Upper lobe of right lung (tissue), 1 donor: ENCODE results near the gene PLIN1. TPM values are rescaled to one million over a fixed set of nuclear protein-coding genes. Genes with fewer than 3 reads are reported as not detected.

Source experiments
- ATAC-seq: fragments of 200-7000 bp; cut with Tn5 transposase; one replicate; pipeline ENCODE4 v1.9.1; 2020; ENCODE audit warnings: mild to moderate bottlenecking, moderate library complexity
- DNase-seq: peaks from one replicate; pipeline ENCODE4 v3.0.0-alpha.2; 2020
- H3K27ac ChIP-seq: fragments of 200-600 bp; one replicate; pipeline ENCODE4 v1.8.0; 2022
- H3K27me3 ChIP-seq: fragments of 200-600 bp; one replicate; pipeline ENCODE4 v1.8.0; 2022; ENCODE audit warnings: mild to moderate bottlenecking
- H3K36me3 ChIP-seq: fragments of 200-600 bp; one replicate; pipeline ENCODE4 v1.8.0; 2022
- H3K4me1 ChIP-seq: fragments of 200-600 bp; one replicate; pipeline ENCODE4 v1.8.0; 2022
- H3K4me3 ChIP-seq: fragments of 200-600 bp; one replicate; pipeline ENCODE4 v1.8.0; 2022; ENCODE audit warnings: mild to moderate bottlenecking
- H3K9me3 ChIP-seq: fragments of 200-600 bp; one replicate; pipeline ENCODE4 v1.8.0; 2022
- CTCF ChIP-seq: fragments of 200-600 bp; IDR thresholded peaks from one replicate; pipeline ENCODE4 v1.8.0; 2022; ENCODE audit warnings: antibody characterized with exemption
- intact Hi-C: fragments of 100-400 bp; cut with DNase I; formaldehyde crosslinking; loops from one replicate; pipeline ENCODE4 v1.11.0; 2022
- long read RNA-seq: library from polyadenylated mRNA; unstranded; transcript quantifications from one replicate; pipeline ENCODE4 v2.0.0, GENCODE V29; 2021
- total RNA-seq: library from RNA; stranded (reverse); fragmentation: NEBNext Ultra II Directional; extraction: Animal tissue kit (Norgen Biotek cat#: 25700); gene quantifications from one replicate; pipeline ENCODE4 v1.2.1, GENCODE V29; 2021
- donor health status: DM: no; HTN: yes; CAD: no; lungs with severe emphysema.

Gene PLIN1
- total RNA-seq: 1.1 TPM
- long read RNA-seq: 0 reads

DNA sequence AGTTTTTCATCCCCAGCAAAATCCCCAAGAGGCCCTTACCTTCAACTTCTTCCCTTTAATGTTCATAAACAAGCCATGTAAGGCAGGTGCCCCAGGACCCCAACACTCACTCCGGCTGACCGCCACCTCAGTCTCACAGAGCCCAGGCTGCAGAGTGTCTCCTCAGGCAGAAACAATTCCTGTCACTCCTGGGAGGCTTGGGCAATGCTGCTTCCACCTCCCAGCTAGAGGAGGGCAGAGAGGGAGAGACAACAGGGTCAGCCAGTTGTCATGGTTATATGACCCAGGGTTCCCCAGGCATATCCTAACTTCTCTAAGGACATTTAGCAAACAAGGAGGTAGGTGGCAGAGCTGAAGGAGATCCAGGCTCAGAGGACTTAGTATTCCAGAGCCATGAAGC lies at the start of gene PLIN1:
TSS of gene PLIN1 (minus strand) at position 156 of the 400 bp plus-strand sequence. CDS start 1,878 bp downstream, outside the sequence.
- no peak for TF ChIP-seq CTCF
- Histone ChIP-seq H3K4me1 (peaks cover 16% of the 10 kb centered on the region), H3K4me3 (no peak within 1 kb of the TSS), H3K9me3 (no peaks in the 10 kb centered on the region), H3K27ac (peak within 1 kb of the TSS; percentile 51), H3K27me3 (no peaks in the 10 kb centered on the region), H3K36me3 (peaks cover 3% of the 10 kb centered on the region)
- no peak for ATAC-seq
- intact Hi-C loops: no loop called here
- DNase-seq: no peak

DNA sequence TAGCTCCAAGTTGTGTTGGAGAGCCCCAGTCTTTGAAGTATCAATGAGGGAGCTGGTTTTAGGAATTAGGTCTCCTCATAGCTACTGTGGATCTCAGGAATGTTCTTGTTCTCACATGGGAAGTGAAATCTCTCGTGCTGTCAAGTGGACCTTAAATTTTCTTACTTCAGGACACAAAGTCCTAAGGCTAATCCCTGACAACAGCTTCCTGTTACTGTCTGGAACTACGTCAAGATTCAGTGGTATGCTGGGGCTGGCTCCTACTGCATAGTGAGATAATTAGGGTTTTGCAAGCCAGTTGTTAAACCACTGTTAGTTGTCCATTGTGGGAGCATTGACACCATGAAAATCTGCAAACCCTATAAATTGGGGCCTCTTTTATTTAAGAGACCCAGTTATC lies 49.1 kb upstream of the PLIN1 start:
- Histone ChIP-seq H3K4me3 (no peak overlapping the region), H3K27ac (peak overlapping the region; percentile 11), H3K27me3 (no peaks in the 10 kb centered on the region), H3K36me3 (no peaks in the 10 kb centered on the region), H3K9me3 (no peaks in the 10 kb centered on the region), H3K4me1 (no peaks in the 10 kb centered on the region)
- DNase-seq (no peak), ATAC-seq (peak; percentile 76)
- TF ChIP-seq CTCF: no peak
- intact Hi-C loops: no loop called here

DNA sequence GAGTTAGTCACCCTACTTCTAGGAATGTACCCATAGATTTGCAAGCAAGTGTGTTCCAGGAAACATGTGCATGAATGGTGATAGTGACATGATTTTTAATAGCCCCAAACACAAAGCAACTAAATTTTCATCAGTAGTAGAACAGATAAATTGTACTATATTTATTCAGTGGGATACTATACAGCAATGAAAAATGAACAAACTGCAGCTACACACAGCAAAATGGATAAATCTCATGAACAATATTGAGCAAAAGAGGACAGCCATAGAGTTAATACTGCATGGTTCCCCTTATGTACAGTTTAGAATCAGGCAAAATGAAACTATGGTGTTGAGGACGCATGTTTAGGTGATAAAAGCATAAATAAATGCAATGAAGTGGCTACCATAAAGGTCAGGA lies 45.9 kb upstream of the PLIN1 start:
- TF ChIP-seq CTCF: no peak
- Histone ChIP-seq H3K36me3 (no peaks in the 10 kb centered on the region), H3K9me3 (no peaks in the 10 kb centered on the region), H3K27me3 (no peaks in the 10 kb centered on the region), H3K4me1 (no peaks in the 10 kb centered on the region), H3K4me3 (no peak overlapping the region), H3K27ac (no peak overlapping the region)
- DNase-seq (no peak), ATAC-seq (no peak)
- intact Hi-C loops: no loop called here

DNA sequence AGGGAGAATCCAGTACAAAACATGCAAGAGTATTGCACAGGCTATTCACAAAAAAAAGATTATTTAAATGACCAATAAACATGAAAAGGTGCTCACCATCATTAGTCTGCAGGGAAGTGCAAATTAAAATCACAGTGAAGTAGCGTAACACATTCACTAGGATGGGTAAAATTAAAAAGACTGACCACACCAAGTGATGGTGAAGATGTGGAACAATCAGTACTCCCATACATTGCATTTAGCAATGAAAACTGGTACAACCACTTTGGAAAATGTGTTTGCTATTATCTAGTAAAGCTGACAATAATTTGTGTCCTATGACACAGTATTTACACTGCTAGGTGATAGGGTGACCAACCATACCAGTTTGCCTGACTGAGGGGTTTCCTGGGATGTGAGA lies 45.5 kb upstream of the PLIN1 start:
- no peaks in the 10 kb centered on the region for H3K4me1 ChIP-seq
- intact Hi-C loops: no loop called here
- H3K36me3 ChIP-seq: no peaks in the 10 kb centered on the region
- no peaks in the 10 kb centered on the region for H3K9me3 ChIP-seq
- no peak for TF ChIP-seq CTCF
- no peak for ATAC-seq
- H3K27me3 ChIP-seq: no peaks in the 10 kb centered on the region
- no peak overlapping the region for H3K27ac ChIP-seq
- H3K4me3 ChIP-seq: no peak overlapping the region
- no peak for DNase-seq

GRCh38 chr15:89723031-89723430 lies 43.9 kb upstream of the PLIN1 start:
- Histone ChIP-seq H3K4me3 (no peak overlapping the region), H3K27me3 (no peaks in the 10 kb centered on the region), H3K9me3 (no peaks in the 10 kb centered on the region), H3K27ac (no peak overlapping the region), H3K4me1 (no peaks in the 10 kb centered on the region), H3K36me3 (no peaks in the 10 kb centered on the region)
- no peak for TF ChIP-seq CTCF
- DNase-seq (no peak), ATAC-seq (no peak)
- intact Hi-C loops: no loop called here

GRCh38 chr15:89714775-89715174 lies 35.6 kb upstream of the PLIN1 start:
- H3K4me3 ChIP-seq: no peak overlapping the region
- no peaks in the 10 kb centered on the region for H3K9me3 ChIP-seq
- ATAC-seq (peak; percentile 81), DNase-seq (no peak)
- intact Hi-C loops: no loop called here
- no peaks in the 10 kb centered on the region for H3K36me3 ChIP-seq
- TF ChIP-seq CTCF: no peak
- no peaks in the 10 kb centered on the region for H3K4me1 ChIP-seq
- H3K27ac ChIP-seq: no peak overlapping the region
- no peaks in the 10 kb centered on the region for H3K27me3 ChIP-seq
